Gastrocnemius medialis (tissue), 4 donors: ENCODE results near the gene KIAA1549. TPM values are rescaled to one million over a fixed set of nuclear protein-coding genes. Genes with fewer than 3 reads are reported as not detected.

Experiments used
- ATAC-seq, 2 donors: fragments of 150-250 bp; one replicate each; pipeline ENCODE4 v1.9.1; 2016
- DNase-seq, 2 donors: peaks; one replicate each; pipeline ENCODE4 v3.0.0-alpha.2; 2019
- H3K27ac ChIP-seq, 4 donors: fragments of 200-600 bp; sonication (generic); 1 replicate in 1 of 4; 2 replicates in 3 of 4; pipeline ENCODE4 v1.5.1; 2016 to 2018; ENCODE audit warnings: mild to moderate bottlenecking in 2 of 4, moderate library complexity in 1 of 4
- H3K27me3 ChIP-seq, 3 donors: fragments of 200-600 bp; sonication (generic) in 2 of 3; 1 replicate in 1 of 3; 2 replicates in 2 of 3; pipeline versions ENCODE4 v1.5.1 to v1.6.0; 2016 to 2019; ENCODE audit warnings: mild to moderate bottlenecking in 1 of 3, moderate library complexity in 1 of 3
- H3K36me3 ChIP-seq, 2 donors: fragments of 200-600 bp; sonication (generic) in 1 of 2; one replicate each; pipeline ENCODE4 v1.5.1; 2017 to 2018
- H3K4me1 ChIP-seq, 2 donors: fragments of 200-600 bp; sonication (generic) in 1 of 2; one replicate each; pipeline ENCODE4 v1.5.1; 2016 to 2017; ENCODE audit warnings: mild to moderate bottlenecking in 2 of 2
- H3K4me3 ChIP-seq, 4 donors: fragments of 200-600 bp; sonication (generic) in 3 of 4; 1 replicate in 1 of 4; 2 replicates in 3 of 4; pipeline ENCODE4 v1.5.1; 2016 to 2019; ENCODE audit warnings: mild to moderate bottlenecking in 2 of 4
- H3K9me3 ChIP-seq, 3 donors: fragments of 200-600 bp; sonication (generic) in 2 of 3; 1 replicate in 1 of 3; 2 replicates in 2 of 3; pipeline ENCODE4 v1.5.1; 2016 to 2019
- POLR2A ChIP-seq, 2 donors: fragments of 450-650 bp; IDR thresholded peaks; one replicate each; pipeline ENCODE4 v1.6.1; 2017; ENCODE audit warnings: antibody characterized with exemption in 2 of 2, mild to moderate bottlenecking in 2 of 2, moderate library complexity in 2 of 2
- in situ Hi-C, 4 donors: fragments of 200-750 bp; cut with MboI; loops; one replicate each; pipeline versions ENCODE4 v1.15.0 to v1.8.0; 2017; ENCODE audit warnings: low sequenced_read_pairs in 4 of 4
- intact Hi-C: fragments of 100-400 bp; cut with DNase I; formaldehyde crosslinking; loops from one replicate; pipeline ENCODE4 v1.15.1; 2023; ENCODE audit warnings: low total_unique reads
- total RNA-seq, 4 donors: library from RNA; depleted of rRNA; stranded (reverse); fragments of >200 nt; gene quantifications; one replicate each; pipeline versions ENCODE4 v1.1.0 to v1.2.3, GENCODE V29; 2016
- TF ChIP-seq, protein P1 (sequence below), 5 experiments: fragments of 450-650 bp in 3 of 5; fragments of 200-600 bp in 2 of 5; sonication (generic) in 2 of 5; IDR thresholded peaks in 4 of 5; conservative IDR thresholded peaks in 1 of 5; 1 replicate in 4 of 5; 2 replicates in 1 of 5; pipeline ENCODE4 v1.5.1; 2016 to 2019; ENCODE audit warnings: antibody characterized with exemption in 5 of 5, mild to moderate bottlenecking in 3 of 5, moderate library complexity in 3 of 5

KIAA1549 gene
- total RNA-seq, 4 donors from 2014 or later: 0.55 to 0.87 (median 0.75) TPM

DNA sequence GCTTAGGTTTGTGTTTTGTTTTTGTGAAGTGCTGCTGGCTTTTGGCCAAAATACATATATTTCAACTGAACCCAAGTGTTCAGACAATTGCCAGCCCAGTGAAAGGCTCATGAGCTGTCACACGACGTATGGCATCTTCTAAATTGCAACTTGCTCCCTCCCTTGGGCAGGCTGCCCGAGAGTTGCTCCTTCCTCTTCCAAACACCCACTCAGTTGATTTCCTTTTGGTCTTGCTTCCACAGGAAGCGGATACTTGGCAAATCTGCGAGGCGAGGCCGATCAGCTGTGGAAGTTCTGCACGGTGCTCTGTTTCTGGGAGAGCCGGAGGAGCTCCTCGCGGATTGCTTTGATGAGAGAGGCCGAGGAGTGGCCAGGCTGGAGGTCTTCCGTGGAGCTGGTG is 143.6 kb downstream of the KIAA1549 start:
- ATAC-seq: no peak

DNA sequence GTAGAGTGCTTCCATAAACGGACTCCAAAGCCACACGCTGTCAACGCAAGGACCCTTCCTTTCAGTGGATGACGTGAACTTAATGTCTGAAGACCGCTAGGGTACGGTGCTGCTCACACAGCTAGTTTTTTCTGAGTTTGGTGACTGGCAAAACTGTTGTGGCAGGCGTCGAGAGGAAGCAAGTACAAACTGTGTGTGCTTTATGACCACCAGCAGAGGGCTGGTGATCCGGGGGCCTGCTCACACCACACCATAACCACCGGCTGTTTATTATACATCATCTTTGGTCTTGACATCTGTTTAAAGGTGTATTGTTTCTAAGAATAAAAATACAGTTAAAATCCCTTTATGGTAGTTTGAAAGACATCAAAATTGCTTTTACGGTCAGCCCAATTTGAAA is 146.1 kb downstream of the KIAA1549 start:
- no peak for TF ChIP-seq POLR2A (IDR thresholded peaks at IDR 0.05)
- TF ChIP-seq, protein P1, sequence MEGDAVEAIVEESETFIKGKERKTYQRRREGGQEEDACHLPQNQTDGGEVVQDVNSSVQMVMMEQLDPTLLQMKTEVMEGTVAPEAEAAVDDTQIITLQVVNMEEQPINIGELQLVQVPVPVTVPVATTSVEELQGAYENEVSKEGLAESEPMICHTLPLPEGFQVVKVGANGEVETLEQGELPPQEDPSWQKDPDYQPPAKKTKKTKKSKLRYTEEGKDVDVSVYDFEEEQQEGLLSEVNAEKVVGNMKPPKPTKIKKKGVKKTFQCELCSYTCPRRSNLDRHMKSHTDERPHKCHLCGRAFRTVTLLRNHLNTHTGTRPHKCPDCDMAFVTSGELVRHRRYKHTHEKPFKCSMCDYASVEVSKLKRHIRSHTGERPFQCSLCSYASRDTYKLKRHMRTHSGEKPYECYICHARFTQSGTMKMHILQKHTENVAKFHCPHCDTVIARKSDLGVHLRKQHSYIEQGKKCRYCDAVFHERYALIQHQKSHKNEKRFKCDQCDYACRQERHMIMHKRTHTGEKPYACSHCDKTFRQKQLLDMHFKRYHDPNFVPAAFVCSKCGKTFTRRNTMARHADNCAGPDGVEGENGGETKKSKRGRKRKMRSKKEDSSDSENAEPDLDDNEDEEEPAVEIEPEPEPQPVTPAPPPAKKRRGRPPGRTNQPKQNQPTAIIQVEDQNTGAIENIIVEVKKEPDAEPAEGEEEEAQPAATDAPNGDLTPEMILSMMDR (IDR thresholded peaks at IDR 0.05 in 4 of 5, conservative IDR thresholded peaks at IDR 0.05 in 1 of 5): no peak
- no peak for ATAC-seq
- in situ Hi-C loops: no loop called here
- Histone ChIP-seq H3K36me3 (no peaks in the 10 kb centered on the region), H3K4me1 (no peaks in the 10 kb centered on the region), H3K9me3 (no peaks in the 10 kb centered on the region), H3K27me3 (no peaks in the 10 kb centered on the region), H3K4me3 (no peak overlapping the region), H3K27ac (no peak overlapping the region)
- intact Hi-C loops: no loop called here
- DNase-seq: no peak

More for the DNA sequence above, 143.6 kb downstream of the KIAA1549 start:
- in situ Hi-C loops (no loop called here), intact Hi-C loops (no loop called here)
- H3K4me1 ChIP-seq: no peaks in the 10 kb centered on the region
- no peaks in the 10 kb centered on the region for H3K36me3 ChIP-seq
- H3K27me3 ChIP-seq: no peaks in the 10 kb centered on the region
- no peak overlapping the region for H3K27ac ChIP-seq
- no peak for TF ChIP-seq POLR2A (IDR thresholded peaks at IDR 0.05)
- TF ChIP-seq, protein P1 (IDR thresholded peaks at IDR 0.05 in 4 of 5, conservative IDR thresholded peaks at IDR 0.05 in 1 of 5): no peak
- peak overlapping the region in 1 of 4 donors; percentile 15 for H3K4me3 ChIP-seq
- no peaks in the 10 kb centered on the region for H3K9me3 ChIP-seq
- no peak for DNase-seq

DNA sequence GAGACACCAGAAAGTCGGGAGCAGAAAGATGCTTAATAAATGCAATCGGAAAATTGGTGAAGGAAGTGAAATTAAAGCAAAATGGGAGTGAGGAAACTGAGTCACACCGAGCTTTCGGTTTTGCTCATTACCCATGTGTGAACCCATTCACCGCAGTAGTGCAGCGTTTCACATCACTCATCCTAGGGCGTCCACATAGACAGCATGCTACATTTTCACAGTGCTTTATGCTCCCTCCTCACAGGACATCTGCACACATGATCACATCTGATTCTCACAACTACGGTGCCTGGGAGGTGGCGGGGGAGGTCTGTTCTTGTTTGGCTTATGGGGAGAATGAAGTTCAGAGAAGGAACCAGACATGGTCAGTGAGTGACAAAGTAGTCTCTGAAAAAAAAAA is 146.6 kb downstream of the KIAA1549 start:
- DNase-seq (no peak), ATAC-seq (no peak)
- in situ Hi-C loops (no loop called here), intact Hi-C loops (no loop called here)
- Histone ChIP-seq H3K4me1 (no peaks in the 10 kb centered on the region), H3K4me3 (no peak overlapping the region), H3K27me3 (no peaks in the 10 kb centered on the region), H3K36me3 (no peaks in the 10 kb centered on the region), H3K9me3 (no peaks in the 10 kb centered on the region), H3K27ac (no peak overlapping the region)
- TF ChIP-seq, protein P1 (IDR thresholded peaks at IDR 0.05 in 4 of 5, conservative IDR thresholded peaks at IDR 0.05 in 1 of 5): no peak
- no peak for TF ChIP-seq POLR2A (IDR thresholded peaks at IDR 0.05)

DNA sequence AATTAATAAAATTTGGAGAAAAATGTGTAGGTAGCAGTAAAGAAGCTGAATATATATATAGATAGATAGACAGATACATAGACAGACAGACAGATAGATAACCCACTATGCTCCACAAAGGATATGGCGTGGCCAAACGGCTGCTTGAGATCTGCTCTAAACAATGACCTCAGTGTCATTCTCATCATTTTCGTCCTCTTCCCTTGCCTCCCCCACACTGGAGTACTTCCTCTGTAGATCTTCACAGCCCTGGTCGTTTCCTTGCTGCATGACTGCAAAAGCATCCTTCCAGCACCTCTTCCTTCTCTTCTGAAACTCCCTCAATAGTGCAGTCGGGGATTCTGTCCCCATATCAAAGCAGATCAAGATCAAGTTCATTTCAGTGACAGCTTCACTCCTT is 147.6 kb downstream of the KIAA1549 start:
- in situ Hi-C loops: no loop called here

More for the DNA sequence above, 147.6 kb downstream of the KIAA1549 start:
- intact Hi-C loops: no loop called here
- Histone ChIP-seq H3K27ac (no peak overlapping the region), H3K27me3 (no peaks in the 10 kb centered on the region), H3K9me3 (no peaks in the 10 kb centered on the region), H3K4me3 (no peak overlapping the region), H3K36me3 (no peaks in the 10 kb centered on the region), H3K4me1 (no peaks in the 10 kb centered on the region)
- ATAC-seq (no peak), DNase-seq (no peak)
- TF ChIP-seq POLR2A (IDR thresholded peaks at IDR 0.05): no peak
- TF ChIP-seq, protein P1 (IDR thresholded peaks at IDR 0.05 in 4 of 5, conservative IDR thresholded peaks at IDR 0.05 in 1 of 5): no peak
